ENCODE measurements around the gene SHISA5. TPM values are rescaled to one million over a fixed set of nuclear protein-coding genes. Genes with fewer than 3 reads are reported as not detected.

Gene SHISA5
- total and polyA plus RNA-seq, 2 of the 8 experiments (the other 6 are each of a cell fraction or from before 2014, with no cell fraction given): 196 to 315 TPM

GRCh38 chr3:48429317-48429959, 74.5 kb downstream of the SHISA5 start (continued):
- TF ChIP-seq POLR2AphosphoS5 (IDR thresholded peaks at IDR 0.05; ENCODE audit: low read depth, low read length) (peak; percentile 75), EGR1 (IDR thresholded peaks at IDR 0.05; ENCODE audit: borderline replicate concordance, low read depth, low read length) (peak; percentile 96)

Measured in H1 (cell line).